ES-I3 (cell line): ENCODE measurements around the gene COL19A1.

Source experiments
- H3K36me3 ChIP-seq: 2 replicates; pipeline ENCODE4 v1.6.1; 2013; ENCODE audit warnings: mild to moderate bottlenecking, low read length, control low read depth, moderate library complexity; ENCODE audit not compliant: insufficient read depth
- H3K4me1 ChIP-seq: 2 replicates; pipeline ENCODE4 v1.6.1; 2013; ENCODE audit warnings: mild to moderate bottlenecking, control low read depth, low read length; ENCODE audit not compliant: insufficient read depth
- H3K9ac ChIP-seq: 2 replicates; pipeline ENCODE4 v1.6.1; 2013; ENCODE audit warnings: low read depth, mild to moderate bottlenecking, low read length, moderate library complexity
- H3K9me3 ChIP-seq: 2 replicates; pipeline ENCODE4 v1.6.1; 2013; ENCODE audit warnings: mild to moderate bottlenecking, low read length, moderate library complexity; ENCODE audit not compliant: control insufficient read depth, insufficient read depth

Gene COL19A1

DNA sequence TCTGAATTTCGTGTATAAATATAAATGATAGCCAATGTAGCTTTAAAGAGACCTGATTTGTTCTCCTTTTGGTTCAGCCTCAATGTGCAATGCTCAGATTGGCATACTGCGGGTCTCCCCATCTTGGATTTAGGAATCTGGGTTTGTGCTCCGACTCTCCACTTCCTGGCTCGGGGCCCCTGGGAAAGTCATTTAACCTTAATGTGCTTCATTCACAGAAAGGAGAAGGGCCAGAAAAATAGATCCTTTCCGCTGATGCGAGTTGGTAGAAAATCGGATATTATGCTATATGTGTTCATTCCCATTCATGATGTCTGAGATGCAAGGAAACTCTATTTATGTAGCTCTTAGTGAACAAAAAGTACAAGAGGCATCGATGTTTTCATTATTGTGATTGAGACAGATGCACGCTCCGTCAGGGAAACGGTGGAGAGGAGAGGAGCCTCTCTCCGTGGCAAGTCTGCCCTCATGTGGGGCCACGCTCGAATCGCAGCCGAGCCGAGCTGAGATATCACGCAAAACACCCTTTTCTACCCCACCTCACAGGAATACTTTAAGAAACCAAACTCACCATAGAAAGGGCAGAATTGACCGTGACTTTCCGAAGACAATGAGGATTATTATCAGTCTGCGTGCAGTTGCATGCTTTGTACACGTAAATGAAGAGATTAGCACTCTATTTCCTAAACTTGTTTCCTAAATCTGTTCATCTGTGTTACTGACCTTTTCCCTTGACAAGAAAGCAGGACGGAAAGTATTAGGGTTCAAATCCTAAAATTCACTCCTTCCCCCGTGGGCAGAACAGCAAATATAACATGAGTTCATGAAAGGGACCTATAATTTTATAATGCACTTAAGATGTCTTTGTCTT is 300.0 kb downstream of the COL19A1 start:
- Histone ChIP-seq H3K9me3 (no peaks in the 10 kb centered on the region), H3K4me1 (peaks cover 4% of the 10 kb centered on the region; the same call in 1 of the 2 replicates), H3K36me3 (no peaks in the 10 kb centered on the region), H3K9ac (peak overlapping the region; percentile 32; the same call in 1 of the 2 replicates)

- Histone ChIP-seq H3K36me3 (no peaks in the 10 kb centered on the region), H3K9me3 (no peaks in the 10 kb centered on the region), H3K9ac (no peak overlapping the region), H3K4me1 (peaks cover 4% of the 10 kb centered on the region; the same call in 1 of the 2 replicates)
These were observed 302.5 kb downstream of the COL19A1 start for GRCh38 chr6:70168681-70169377.

DNA sequence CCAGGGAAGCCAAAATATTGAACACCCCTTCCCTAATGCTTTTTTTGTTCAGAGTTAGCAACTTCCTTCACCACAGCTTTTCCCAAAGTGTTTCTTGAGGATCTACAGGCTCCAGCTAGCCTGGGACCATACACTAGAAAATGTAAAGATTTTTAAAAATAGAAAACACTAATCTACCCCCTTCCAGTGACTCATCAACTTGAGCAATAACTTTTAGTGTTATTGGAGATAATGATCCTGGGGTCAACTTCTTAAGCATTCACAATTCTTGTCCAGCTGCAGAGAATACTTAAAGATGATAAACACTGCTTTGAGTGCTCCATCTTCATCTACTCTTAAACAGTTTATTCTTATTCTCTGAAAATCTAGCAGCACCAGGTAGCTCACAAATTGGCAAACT is 304.9 kb downstream of the COL19A1 start:
- Histone ChIP-seq H3K9me3 (no peaks in the 10 kb centered on the region), H3K36me3 (no peaks in the 10 kb centered on the region), H3K9ac (no peak overlapping the region), H3K4me1 (peaks cover under 1% of the 10 kb centered on the region; the same call in 1 of the 2 replicates)

DNA sequence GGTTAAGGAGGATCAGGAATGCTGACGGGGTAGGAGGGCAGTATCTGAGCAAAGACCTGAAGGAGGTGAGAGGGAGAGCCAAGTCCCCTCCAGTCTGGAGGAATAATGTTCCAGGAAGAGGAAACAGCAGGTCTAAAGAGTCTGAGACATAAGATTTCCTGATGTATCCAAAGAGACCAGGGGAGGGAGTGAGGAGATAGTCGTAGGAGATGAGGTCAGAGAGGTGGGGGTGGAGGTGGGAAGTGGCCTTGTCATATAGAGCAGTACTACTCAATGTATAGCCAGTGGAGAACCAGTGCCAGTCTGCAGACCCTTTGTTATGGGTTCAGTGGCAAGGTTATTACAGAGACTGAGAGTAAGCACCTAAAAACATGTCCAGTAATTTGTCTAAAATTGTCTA is 305.9 kb downstream of the COL19A1 start:
- no peaks in the 10 kb centered on the region for H3K9me3 ChIP-seq
- no peak overlapping the region for H3K9ac ChIP-seq
- H3K4me1 ChIP-seq: no peaks in the 10 kb centered on the region
- no peaks in the 10 kb centered on the region for H3K36me3 ChIP-seq

- Histone ChIP-seq H3K4me1 (no peaks in the 10 kb centered on the region), H3K9ac (no peak overlapping the region), H3K36me3 (no peaks in the 10 kb centered on the region), H3K9me3 (no peaks in the 10 kb centered on the region)
These were observed 309.4 kb downstream of the COL19A1 start for GRCh38 chr6:70175770-70176169.

- H3K9ac ChIP-seq: no peak overlapping the region
- no peaks in the 10 kb centered on the region for H3K4me1 ChIP-seq
- H3K9me3 ChIP-seq: no peaks in the 10 kb centered on the region
- no peaks in the 10 kb centered on the region for H3K36me3 ChIP-seq
These were observed 310.6 kb downstream of the COL19A1 start for GRCh38 chr6:70176842-70177550.

GRCh38 chr6:70180183-70180900 is 314.0 kb downstream of the COL19A1 start:
- Histone ChIP-seq H3K9me3 (no peaks in the 10 kb centered on the region), H3K36me3 (no peaks in the 10 kb centered on the region), H3K4me1 (no peaks in the 10 kb centered on the region), H3K9ac (no peak overlapping the region)

GRCh38 chr6:70180901-70181599 is 314.7 kb downstream of the COL19A1 start:
- H3K9me3 ChIP-seq: no peaks in the 10 kb centered on the region
- H3K9ac ChIP-seq: no peak overlapping the region
- H3K4me1 ChIP-seq: no peaks in the 10 kb centered on the region
- no peaks in the 10 kb centered on the region for H3K36me3 ChIP-seq

GRCh38 chr6:70183538-70183937 is 317.2 kb downstream of the COL19A1 start:
- Histone ChIP-seq H3K36me3 (no peaks in the 10 kb centered on the region), H3K9me3 (no peaks in the 10 kb centered on the region), H3K4me1 (no peaks in the 10 kb centered on the region), H3K9ac (no peak overlapping the region)

GRCh38 chr6:70184723-70185122 is 318.4 kb downstream of the COL19A1 start:
- Histone ChIP-seq H3K9me3 (no peaks in the 10 kb centered on the region), H3K9ac (no peak overlapping the region), H3K36me3 (no peaks in the 10 kb centered on the region), H3K4me1 (no peaks in the 10 kb centered on the region)

GRCh38 chr6:70186461-70186860 is 320.1 kb downstream of the COL19A1 start:
- H3K9me3 ChIP-seq: no peaks in the 10 kb centered on the region
- no peaks in the 10 kb centered on the region for H3K36me3 ChIP-seq
- H3K9ac ChIP-seq: no peak overlapping the region
- no peaks in the 10 kb centered on the region for H3K4me1 ChIP-seq

GRCh38 chr6:70188202-70188601 is 321.8 kb downstream of the COL19A1 start:
- Histone ChIP-seq H3K4me1 (no peaks in the 10 kb centered on the region), H3K9me3 (no peaks in the 10 kb centered on the region), H3K9ac (no peak overlapping the region), H3K36me3 (no peaks in the 10 kb centered on the region)

GRCh38 chr6:70194421-70194820 is 328.1 kb downstream of the COL19A1 start:
- Histone ChIP-seq H3K9ac (no peak overlapping the region), H3K4me1 (no peaks in the 10 kb centered on the region), H3K9me3 (no peaks in the 10 kb centered on the region), H3K36me3 (no peaks in the 10 kb centered on the region)
